Keratinocyte (primary cell): ENCODE data around the gene CREB3L1. TPM values are rescaled to one million over a fixed set of nuclear protein-coding genes. Genes with fewer than 3 reads are reported as not detected.

Experiments used
- DNase-seq: peaks from one replicate; pipeline ENCODE4 v3.0.0-alpha.2; 2011; ENCODE audit warnings: low read depth, missing footprints, low spot score
- FAIRE-seq: peaks from 2 replicates; lab custom pipeline; 2011; peaks lifted over from hg19 to GRCh38; lab: Jason Lieb, UNC
- H2AFZ ChIP-seq: 2 replicates; pipeline ENCODE4 v1.6.0; 2012; ENCODE audit warnings: low read length, control low read depth, inconsistent platforms; ENCODE audit not compliant: control insufficient read depth
- H3K27ac ChIP-seq: 2 replicates; pipeline ENCODE4 v1.5.1; 2011; ENCODE audit warnings: low read length; ENCODE audit not compliant: control insufficient read depth, insufficient read depth
- H3K27me3 ChIP-seq: 3 replicates; pipeline ENCODE4 v1.6.0; 2011; ENCODE audit warnings: low read length; ENCODE audit not compliant: control insufficient read depth, insufficient read depth; ENCODE audit errors: extremely low read depth
- H3K36me3 ChIP-seq, 2 experiments: 2 replicates in 1 of 2; 3 replicates in 1 of 2; pipeline ENCODE4 v1.5.1; 2011; ENCODE audit warnings: low read length in 2 of 2, mild to moderate bottlenecking in 1 of 2; ENCODE audit not compliant: control insufficient read depth in 2 of 2, insufficient read depth in 2 of 2; ENCODE audit errors: extremely low read depth in 1 of 2
- H3K4me1 ChIP-seq: 3 replicates; pipeline ENCODE4 v1.5.1; 2011; ENCODE audit warnings: low read length; ENCODE audit not compliant: control insufficient read depth, insufficient read depth; ENCODE audit errors: extremely low read depth
- H3K4me2 ChIP-seq: 3 replicates; pipeline ENCODE4 v1.6.0; 2011; ENCODE audit warnings: low read depth, low read length; ENCODE audit not compliant: control insufficient read depth, insufficient read depth; ENCODE audit errors: extremely low read depth
- H3K4me3 ChIP-seq, 3 experiments: fragments of 200-600 bp in 1 of 3; sonication (generic) in 1 of 3; 2 replicates in 2 of 3; 3 replicates in 1 of 3; pipeline ENCODE4 v1.5.1; 2011 to 2016; ENCODE audit warnings: low read length in 3 of 3, mild to moderate bottlenecking in 3 of 3, control low read depth in 2 of 3, inconsistent platforms in 1 of 3, low read depth in 1 of 3, mixed read lengths in 1 of 3, mixed run types in 1 of 3, moderate library complexity in 1 of 3; ENCODE audit not compliant: control insufficient read depth in 2 of 3, insufficient read depth in 2 of 3; ENCODE audit errors: extremely low read depth in 1 of 3
- H3K79me2 ChIP-seq: 2 replicates; pipeline ENCODE4 v1.6.0; 2012; ENCODE audit warnings: low read length; ENCODE audit not compliant: control insufficient read depth, insufficient read depth
- H3K9ac ChIP-seq: 3 replicates; pipeline ENCODE4 v1.6.0; 2011; ENCODE audit warnings: low read length; ENCODE audit not compliant: control insufficient read depth, insufficient read depth; ENCODE audit errors: extremely low read depth
- H3K9me1 ChIP-seq: 3 replicates; pipeline ENCODE4 v1.6.0; 2011; ENCODE audit warnings: low read length; ENCODE audit not compliant: control insufficient read depth, insufficient read depth; ENCODE audit errors: extremely low read depth
- H3K9me3 ChIP-seq: 2 replicates; pipeline ENCODE4 v1.5.1; 2012; ENCODE audit warnings: low read depth, low read length; ENCODE audit not compliant: control insufficient read depth
- H4K20me1 ChIP-seq: 3 replicates; pipeline ENCODE4 v1.6.0; 2011; ENCODE audit warnings: low read length; ENCODE audit not compliant: control insufficient read depth, insufficient read depth; ENCODE audit errors: extremely low read depth
- EZH2 ChIP-seq: IDR thresholded peaks from one replicate; pipeline ENCODE4 v1.6.1; 2012; ENCODE audit warnings: inconsistent platforms, mild to moderate bottlenecking, low read length, moderate library complexity
- dilution Hi-C: fragments of 300-500 bp; cut with MboI; formaldehyde crosslinking; loops from one replicate; pipeline ENCODE4 v1.7.0; 2020; ENCODE audit warnings: low sequenced_read_pairs; ENCODE audit not compliant: extremely low pct_ligation_motif_present
- polyA plus RNA-seq, 5 experiments: library from polyadenylated mRNA; depleted of rRNA in 3 of 5; stranded (reverse) in 3 of 5; stranded (forward) in 1 of 5; unstranded in 1 of 5; fragments of >200 nt; gene quantifications; 1 replicate in 1 of 5; 2 replicates in 3 of 5; 3 replicates in 1 of 5; pipeline versions ENCODE4 v1.2.1 to v1.2.3, GENCODE V29; 2011 to 2012; ENCODE audit warnings: missing spikeins in 2 of 5, low read depth in 1 of 5, low replicate concordance in 1 of 5
- TF ChIP-seq, protein P1 (sequence below), 3 experiments: IDR thresholded peaks in 1 of 3; conservative IDR thresholded peaks in 1 of 3; optimal IDR thresholded peaks in 1 of 3; 2 replicates in 2 of 3; 3 replicates in 1 of 3; pipeline versions ENCODE3 to v1.5.1; 2011; ENCODE audit warnings: low read length in 3 of 3, mild to moderate bottlenecking in 3 of 3, moderate library complexity in 2 of 3, control low read depth in 1 of 3, inconsistent platforms in 1 of 3; ENCODE audit not compliant: insufficient read depth in 2 of 3; ENCODE audit errors: extremely low read depth in 1 of 3

Gene CREB3L1
- polyA plus RNA-seq, 1 donor (not counting 4 experiments of a cell fraction or from before 2014, with no cell fraction given), result not detected

- H3K79me2 ChIP-seq, result peaks cover 10% of the 10 kb centered on the region
- H3K9ac ChIP-seq, result no peak overlapping the region
- H3K4me3 ChIP-seq, result no peak overlapping the region
- H3K27ac ChIP-seq, result no peak overlapping the region
- no peaks in the 10 kb centered on the region for H3K36me3 ChIP-seq
- H3K4me2 ChIP-seq, result no peak overlapping the region
- no peaks in the 10 kb centered on the region for H4K20me1 ChIP-seq
- no peak for DNase-seq
- H3K4me1 ChIP-seq, result peaks cover 37% of the 10 kb centered on the region
- dilution Hi-C loops, result no loop called here
- FAIRE-seq, result no peak
- no peak for TF ChIP-seq EZH2
- TF ChIP-seq, protein P1, sequence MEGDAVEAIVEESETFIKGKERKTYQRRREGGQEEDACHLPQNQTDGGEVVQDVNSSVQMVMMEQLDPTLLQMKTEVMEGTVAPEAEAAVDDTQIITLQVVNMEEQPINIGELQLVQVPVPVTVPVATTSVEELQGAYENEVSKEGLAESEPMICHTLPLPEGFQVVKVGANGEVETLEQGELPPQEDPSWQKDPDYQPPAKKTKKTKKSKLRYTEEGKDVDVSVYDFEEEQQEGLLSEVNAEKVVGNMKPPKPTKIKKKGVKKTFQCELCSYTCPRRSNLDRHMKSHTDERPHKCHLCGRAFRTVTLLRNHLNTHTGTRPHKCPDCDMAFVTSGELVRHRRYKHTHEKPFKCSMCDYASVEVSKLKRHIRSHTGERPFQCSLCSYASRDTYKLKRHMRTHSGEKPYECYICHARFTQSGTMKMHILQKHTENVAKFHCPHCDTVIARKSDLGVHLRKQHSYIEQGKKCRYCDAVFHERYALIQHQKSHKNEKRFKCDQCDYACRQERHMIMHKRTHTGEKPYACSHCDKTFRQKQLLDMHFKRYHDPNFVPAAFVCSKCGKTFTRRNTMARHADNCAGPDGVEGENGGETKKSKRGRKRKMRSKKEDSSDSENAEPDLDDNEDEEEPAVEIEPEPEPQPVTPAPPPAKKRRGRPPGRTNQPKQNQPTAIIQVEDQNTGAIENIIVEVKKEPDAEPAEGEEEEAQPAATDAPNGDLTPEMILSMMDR (optimal IDR thresholded peaks at IDR 0.05 in 1 of 3, IDR thresholded peaks at IDR 0.05 in 1 of 3, conservative IDR thresholded peaks at IDR 0.05 in 1 of 3; ENCODE audit: extremely low read depth in 1 of 3, insufficient read depth in 2 of 3, low read length in 3 of 3), result no peak
- no peaks in the 10 kb centered on the region for H3K27me3 ChIP-seq
- H2AFZ ChIP-seq, result no peak overlapping the region
- H3K9me3 ChIP-seq, result no peaks in the 10 kb centered on the region
- H3K9me1 ChIP-seq, result no peaks in the 10 kb centered on the region
These were observed 64.0 kb downstream of the CREB3L1 start for GRCh38 chr11:46341454-46341853.

- peaks cover 42% of the 10 kb centered on the region for H3K4me1 ChIP-seq
- no peaks in the 10 kb centered on the region for H3K9me1 ChIP-seq
- no peak overlapping the region for H3K27ac ChIP-seq
- H4K20me1 ChIP-seq, result no peaks in the 10 kb centered on the region
- no peak overlapping the region for H3K4me2 ChIP-seq
- FAIRE-seq (no peak), DNase-seq (no peak)
- TF ChIP-seq, protein P1 (optimal IDR thresholded peaks at IDR 0.05 in 1 of 3, IDR thresholded peaks at IDR 0.05 in 1 of 3, conservative IDR thresholded peaks at IDR 0.05 in 1 of 3; ENCODE audit: extremely low read depth in 1 of 3, insufficient read depth in 2 of 3, low read length in 3 of 3), result no peak
- TF ChIP-seq EZH2, result no peak
- H3K27me3 ChIP-seq, result no peaks in the 10 kb centered on the region
- dilution Hi-C loops, result no loop called here
- no peak overlapping the region for H3K4me3 ChIP-seq
- H3K9me3 ChIP-seq, result no peaks in the 10 kb centered on the region
- no peak overlapping the region for H3K9ac ChIP-seq
- peaks cover 16% of the 10 kb centered on the region for H3K79me2 ChIP-seq
- H2AFZ ChIP-seq, result no peak overlapping the region
- H3K36me3 ChIP-seq, result no peaks in the 10 kb centered on the region
These were observed 64.8 kb downstream of the CREB3L1 start for GRCh38 chr11:46342239-46342638.
